SH-SY5Y (cell line): ENCODE measurements around the gene RTN4RL1.

Source experiments
- GATA2 ChIP-seq: IDR thresholded peaks from 2 replicates; pipeline ENCODE4 v1.6.1; 2011; ENCODE audit warnings: mild to moderate bottlenecking, low read depth, low read length
- GATA3 ChIP-seq: IDR thresholded peaks from 2 replicates; pipeline ENCODE4 v1.6.1; 2011; ENCODE audit warnings: low read depth, mild to moderate bottlenecking, low read length, moderate library complexity

DNA sequence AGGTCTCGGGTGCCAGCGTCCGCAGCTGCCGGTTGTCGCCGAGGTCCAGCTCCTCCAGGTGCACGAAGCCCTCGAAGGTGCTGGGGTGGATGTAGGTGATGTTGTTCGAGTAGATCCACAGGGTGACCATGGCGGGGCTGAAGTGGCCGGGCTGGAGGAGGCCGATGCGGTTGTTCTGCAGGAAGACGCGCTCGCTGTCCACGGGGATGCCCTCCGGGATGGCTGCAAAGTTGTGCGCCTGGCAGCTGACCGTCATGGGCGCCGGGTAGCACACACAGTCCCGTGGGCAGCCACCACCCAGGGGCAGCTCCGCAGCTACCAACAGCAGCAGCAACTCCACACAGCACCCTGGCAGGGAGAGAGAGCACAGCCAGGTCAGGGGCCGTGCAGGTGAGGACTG lies 87.7 kb downstream of the RTN4RL1 start:
- TF ChIP-seq GATA2 (no peak), GATA3 (no peak)
